ENCODE measurements around the gene FBXW7.

The FBXW7 gene

DNA sequence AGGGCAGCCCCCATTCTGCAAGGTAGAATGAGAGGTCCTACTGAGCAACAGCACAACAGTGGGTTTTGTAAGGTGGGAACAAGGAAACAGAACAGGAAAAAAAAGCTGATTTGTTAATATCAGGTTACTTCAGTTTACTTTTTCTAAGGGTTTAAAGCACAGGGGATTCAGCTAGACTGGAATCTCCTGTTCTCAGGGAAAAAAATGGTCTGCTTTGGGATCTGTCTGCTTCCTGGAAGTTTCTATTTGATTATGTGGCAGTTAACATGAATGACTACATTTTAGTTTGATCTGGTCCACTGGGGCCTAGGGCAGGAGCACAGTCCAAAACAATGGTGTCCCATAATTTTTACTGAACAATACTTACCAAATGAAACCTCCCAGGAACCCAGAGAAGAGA, 104.6 kb downstream of the FBXW7 start:
- TF ChIP-seq RARB (CRISPR knock-in tag; IDR thresholded peaks at IDR 0.05) (no peak), CSDC2 (CRISPR knock-in tag; IDR thresholded peaks at IDR 0.05) (no peak), TOX (CRISPR knock-in tag; IDR thresholded peaks at IDR 0.05; ENCODE audit: borderline replicate concordance) (no peak)
- no peak for ATAC-seq

DNA sequence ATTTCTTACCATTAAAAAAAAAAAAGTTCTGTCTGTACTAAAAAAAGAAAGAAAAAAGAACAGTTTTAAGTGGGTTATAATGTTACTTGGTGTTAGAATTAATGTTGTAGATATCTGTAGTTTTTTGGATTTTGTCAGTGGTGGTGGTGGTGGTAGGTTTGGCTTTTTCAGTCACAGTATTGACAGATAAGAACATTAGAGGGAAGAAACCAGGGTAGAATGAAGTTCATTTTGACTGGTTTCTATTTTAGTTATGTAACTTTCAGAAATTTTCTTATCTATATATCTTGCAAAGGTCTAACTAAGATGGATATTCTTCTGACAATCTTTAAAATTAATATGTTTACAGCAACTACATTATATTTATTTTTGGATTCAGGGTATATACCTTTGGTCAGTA, 105.4 kb downstream of the FBXW7 start:
- TF ChIP-seq OSR1 (CRISPR knock-in tag; IDR thresholded peaks at IDR 0.05), result no peak
- TF ChIP-seq ZNF70 (CRISPR knock-in tag; IDR thresholded peaks at IDR 0.05), result no peak
- no peak for TF ChIP-seq ESRRG (CRISPR knock-in tag; IDR thresholded peaks at IDR 0.05)
- TF ChIP-seq TOX (CRISPR knock-in tag; IDR thresholded peaks at IDR 0.05; ENCODE audit: borderline replicate concordance), result no peak
- no peak for TF ChIP-seq ARNTL (CRISPR knock-in tag; IDR thresholded peaks at IDR 0.05; ENCODE audit: borderline replicate concordance, low read depth)
- TF ChIP-seq CSDC2 (CRISPR knock-in tag; IDR thresholded peaks at IDR 0.05), result no peak
- TF ChIP-seq PPARA (CRISPR knock-in tag; IDR thresholded peaks at IDR 0.05; ENCODE audit: borderline replicate concordance), result no peak
- TF ChIP-seq, protein P1, sequence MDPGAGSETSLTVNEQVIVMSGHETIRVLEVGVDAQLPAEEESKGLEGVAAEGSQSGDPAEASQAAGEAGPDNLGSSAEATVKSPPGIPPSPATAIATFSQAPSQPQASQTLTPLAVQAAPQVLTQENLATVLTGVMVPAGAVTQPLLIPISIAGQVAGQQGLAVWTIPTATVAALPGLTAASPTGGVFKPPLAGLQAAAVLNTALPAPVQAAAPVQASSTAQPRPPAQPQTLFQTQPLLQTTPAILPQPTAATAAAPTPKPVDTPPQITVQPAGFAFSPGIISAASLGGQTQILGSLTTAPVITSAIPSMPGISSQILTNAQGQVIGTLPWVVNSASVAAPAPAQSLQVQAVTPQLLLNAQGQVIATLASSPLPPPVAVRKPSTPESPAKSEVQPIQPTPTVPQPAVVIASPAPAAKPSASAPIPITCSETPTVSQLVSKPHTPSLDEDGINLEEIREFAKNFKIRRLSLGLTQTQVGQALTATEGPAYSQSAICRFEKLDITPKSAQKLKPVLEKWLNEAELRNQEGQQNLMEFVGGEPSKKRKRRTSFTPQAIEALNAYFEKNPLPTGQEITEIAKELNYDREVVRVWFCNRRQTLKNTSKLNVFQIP (CRISPR knock-in tag; IDR thresholded peaks at IDR 0.05; ENCODE audit: borderline replicate concordance, low read depth), result no peak
- TF ChIP-seq ZNF8 (CRISPR knock-in tag; IDR thresholded peaks at IDR 0.05), result no peak
- TF ChIP-seq, protein P2, sequence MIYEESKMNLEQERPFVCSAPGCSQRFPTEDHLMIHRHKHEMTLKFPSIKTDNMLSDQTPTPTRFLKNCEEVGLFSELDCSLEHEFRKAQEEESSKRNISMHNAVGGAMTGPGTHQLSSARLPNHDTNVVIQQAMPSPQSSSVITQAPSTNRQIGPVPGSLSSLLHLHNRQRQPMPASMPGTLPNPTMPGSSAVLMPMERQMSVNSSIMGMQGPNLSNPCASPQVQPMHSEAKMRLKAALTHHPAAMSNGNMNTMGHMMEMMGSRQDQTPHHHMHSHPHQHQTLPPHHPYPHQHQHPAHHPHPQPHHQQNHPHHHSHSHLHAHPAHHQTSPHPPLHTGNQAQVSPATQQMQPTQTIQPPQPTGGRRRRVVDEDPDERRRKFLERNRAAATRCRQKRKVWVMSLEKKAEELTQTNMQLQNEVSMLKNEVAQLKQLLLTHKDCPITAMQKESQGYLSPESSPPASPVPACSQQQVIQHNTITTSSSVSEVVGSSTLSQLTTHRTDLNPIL (CRISPR knock-in tag; IDR thresholded peaks at IDR 0.05; ENCODE audit: low read depth), result no peak
- no peak for TF ChIP-seq ZFP3 (CRISPR knock-in tag; IDR thresholded peaks at IDR 0.05)
- no peak for TF ChIP-seq RARB (CRISPR knock-in tag; IDR thresholded peaks at IDR 0.05)
- ATAC-seq, result no peak

DNA sequence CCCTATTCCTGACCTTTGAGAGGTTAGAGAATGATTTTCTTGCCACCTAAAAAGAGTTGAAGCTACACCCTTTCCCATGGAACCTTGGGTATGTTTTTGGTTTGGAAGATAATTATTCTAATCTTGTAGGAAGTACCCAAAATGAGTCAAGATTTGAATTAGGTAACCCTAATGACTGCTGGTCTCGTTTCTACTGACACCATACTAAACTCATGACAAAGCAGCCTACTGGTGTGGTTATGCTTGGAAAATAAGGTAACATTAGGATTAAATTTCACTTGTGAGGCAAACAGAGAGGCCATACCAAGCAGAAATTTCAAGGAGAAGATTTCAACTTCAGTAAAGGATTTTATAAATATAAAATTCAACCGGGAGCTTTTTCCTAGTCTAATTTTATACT, 107.9 kb downstream of the FBXW7 start:
- no peak for ATAC-seq
- no peak for TF ChIP-seq ARNTL (CRISPR knock-in tag; IDR thresholded peaks at IDR 0.05; ENCODE audit: borderline replicate concordance, low read depth)
- TF ChIP-seq, protein P1 (CRISPR knock-in tag; IDR thresholded peaks at IDR 0.05; ENCODE audit: borderline replicate concordance, low read depth), result no peak
- no peak for TF ChIP-seq BACH2 (CRISPR knock-in tag; IDR thresholded peaks at IDR 0.05; ENCODE audit: borderline replicate concordance)
- TF ChIP-seq ISL1 (CRISPR knock-in tag; IDR thresholded peaks at IDR 0.05), result no peak
- TF ChIP-seq ZFP3 (CRISPR knock-in tag; IDR thresholded peaks at IDR 0.05), result no peak
- no peak for TF ChIP-seq ZNF70 (CRISPR knock-in tag; IDR thresholded peaks at IDR 0.05)
- TF ChIP-seq ZFP30 (CRISPR knock-in tag; IDR thresholded peaks at IDR 0.05), result no peak
- TF ChIP-seq TOX (CRISPR knock-in tag; IDR thresholded peaks at IDR 0.05; ENCODE audit: borderline replicate concordance), result no peak
- TF ChIP-seq, protein P3, sequence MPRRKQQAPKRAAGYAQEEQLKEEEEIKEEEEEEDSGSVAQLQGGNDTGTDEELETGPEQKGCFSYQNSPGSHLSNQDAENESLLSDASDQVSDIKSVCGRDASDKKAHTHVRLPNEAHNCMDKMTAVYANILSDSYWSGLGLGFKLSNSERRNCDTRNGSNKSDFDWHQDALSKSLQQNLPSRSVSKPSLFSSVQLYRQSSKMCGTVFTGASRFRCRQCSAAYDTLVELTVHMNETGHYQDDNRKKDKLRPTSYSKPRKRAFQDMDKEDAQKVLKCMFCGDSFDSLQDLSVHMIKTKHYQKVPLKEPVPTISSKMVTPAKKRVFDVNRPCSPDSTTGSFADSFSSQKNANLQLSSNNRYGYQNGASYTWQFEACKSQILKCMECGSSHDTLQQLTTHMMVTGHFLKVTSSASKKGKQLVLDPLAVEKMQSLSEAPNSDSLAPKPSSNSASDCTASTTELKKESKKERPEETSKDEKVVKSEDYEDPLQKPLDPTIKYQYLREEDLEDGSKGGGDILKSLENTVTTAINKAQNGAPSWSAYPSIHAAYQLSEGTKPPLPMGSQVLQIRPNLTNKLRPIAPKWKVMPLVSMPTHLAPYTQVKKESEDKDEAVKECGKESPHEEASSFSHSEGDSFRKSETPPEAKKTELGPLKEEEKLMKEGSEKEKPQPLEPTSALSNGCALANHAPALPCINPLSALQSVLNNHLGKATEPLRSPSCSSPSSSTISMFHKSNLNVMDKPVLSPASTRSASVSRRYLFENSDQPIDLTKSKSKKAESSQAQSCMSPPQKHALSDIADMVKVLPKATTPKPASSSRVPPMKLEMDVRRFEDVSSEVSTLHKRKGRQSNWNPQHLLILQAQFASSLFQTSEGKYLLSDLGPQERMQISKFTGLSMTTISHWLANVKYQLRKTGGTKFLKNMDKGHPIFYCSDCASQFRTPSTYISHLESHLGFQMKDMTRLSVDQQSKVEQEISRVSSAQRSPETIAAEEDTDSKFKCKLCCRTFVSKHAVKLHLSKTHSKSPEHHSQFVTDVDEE (CRISPR knock-in tag; IDR thresholded peaks at IDR 0.05), result no peak
- no peak for TF ChIP-seq GLIS3 (CRISPR knock-in tag; IDR thresholded peaks at IDR 0.05)
- no peak for TF ChIP-seq PPARA (CRISPR knock-in tag; IDR thresholded peaks at IDR 0.05; ENCODE audit: borderline replicate concordance)
- no peak for TF ChIP-seq ZNF565 (CRISPR knock-in tag; conservative IDR thresholded peaks at IDR 0.05; ENCODE audit: low read depth)
- TF ChIP-seq, protein P4, sequence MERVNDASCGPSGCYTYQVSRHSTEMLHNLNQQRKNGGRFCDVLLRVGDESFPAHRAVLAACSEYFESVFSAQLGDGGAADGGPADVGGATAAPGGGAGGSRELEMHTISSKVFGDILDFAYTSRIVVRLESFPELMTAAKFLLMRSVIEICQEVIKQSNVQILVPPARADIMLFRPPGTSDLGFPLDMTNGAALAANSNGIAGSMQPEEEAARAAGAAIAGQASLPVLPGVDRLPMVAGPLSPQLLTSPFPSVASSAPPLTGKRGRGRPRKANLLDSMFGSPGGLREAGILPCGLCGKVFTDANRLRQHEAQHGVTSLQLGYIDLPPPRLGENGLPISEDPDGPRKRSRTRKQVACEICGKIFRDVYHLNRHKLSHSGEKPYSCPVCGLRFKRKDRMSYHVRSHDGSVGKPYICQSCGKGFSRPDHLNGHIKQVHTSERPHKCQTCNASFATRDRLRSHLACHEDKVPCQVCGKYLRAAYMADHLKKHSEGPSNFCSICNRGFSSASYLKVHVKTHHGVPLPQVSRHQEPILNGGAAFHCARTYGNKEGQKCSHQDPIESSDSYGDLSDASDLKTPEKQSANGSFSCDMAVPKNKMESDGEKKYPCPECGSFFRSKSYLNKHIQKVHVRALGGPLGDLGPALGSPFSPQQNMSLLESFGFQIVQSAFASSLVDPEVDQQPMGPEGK (CRISPR knock-in tag; IDR thresholded peaks at IDR 0.05; ENCODE audit: borderline replicate concordance), result no peak
- no peak for TF ChIP-seq TCF4 (CRISPR knock-in tag; IDR thresholded peaks at IDR 0.05; ENCODE audit: borderline replicate concordance)
- TF ChIP-seq, protein P2 (CRISPR knock-in tag; IDR thresholded peaks at IDR 0.05; ENCODE audit: low read depth), result no peak
- TF ChIP-seq RARB (CRISPR knock-in tag; IDR thresholded peaks at IDR 0.05), result no peak
- TF ChIP-seq ZC3H10 (CRISPR knock-in tag; IDR thresholded peaks at IDR 0.05), result no peak
- TF ChIP-seq SNAI2 (CRISPR knock-in tag; IDR thresholded peaks at IDR 0.05), result no peak
